Panc1 (cell line): Measurements from ENCODE around the gene PLK1. TPM values are rescaled to one million over a fixed set of nuclear protein-coding genes. Genes with fewer than 3 reads are reported as not detected.

Experiments used
- ATAC-seq: fragments of 200-7000 bp; cut with Tn5 transposase; 2 replicates; pipeline ENCODE4 v1.9.1; 2020; ENCODE audit warnings: mild to moderate bottlenecking, moderate library complexity
- BruUV-seq: library from RNA; stranded (reverse); fragments of 400-500 nt; replicated peaks from 2 replicates; lab custom pipeline; 2021; lab: Mats Ljungman, UMichigan
- CTCF ChIA-PET: fragments of 300-600 bp; sonication (Branson Sonifier 250); formaldehyde crosslinking; loops from one replicate; lab custom pipeline; 2022; ENCODE audit warnings: antibody characterized with exemption; lab: Charles Lee
- POLR2A ChIA-PET: fragments of 300-600 bp; sonication (Branson Sonifier 250); formaldehyde crosslinking; loops from one replicate; lab custom pipeline; 2022; ENCODE audit warnings: antibody characterized with exemption; lab: Charles Lee
- DNase-seq: peaks from one replicate; pipeline ENCODE4 v3.0.0-alpha.2; 2010; ENCODE audit warnings: low read depth, low spot score
- H3K27ac ChIP-seq: 2 replicates; pipeline ENCODE4 v1.5.1; 2011; ENCODE audit warnings: mild to moderate bottlenecking, low read length, inconsistent platforms
- H3K27me3 ChIP-seq: fragments of 200-500 bp; sonication (Bioruptor generic); 2 replicates; pipeline ENCODE4 v1.6.0; 2014; ENCODE audit warnings: low read length, inconsistent platforms; ENCODE audit not compliant: control insufficient read depth, insufficient read depth
- H3K36me3 ChIP-seq: fragments of 200-500 bp; sonication (Bioruptor generic); 2 replicates; pipeline ENCODE4 v1.5.1; 2014; ENCODE audit warnings: inconsistent platforms, mild to moderate bottlenecking, low read length, moderate library complexity; ENCODE audit not compliant: control insufficient read depth, insufficient read depth
- H3K4me1 ChIP-seq: 2 replicates; pipeline ENCODE4 v1.5.1; 2011; ENCODE audit warnings: inconsistent platforms, mild to moderate bottlenecking, low read length, moderate library complexity; ENCODE audit not compliant: control insufficient read depth, insufficient read depth
- H3K4me3 ChIP-seq, 2 experiments: 2 replicates each; pipeline ENCODE4 v1.5.1; 2011 to 2012; ENCODE audit warnings: low read depth in 2 of 2, low read length in 2 of 2, mild to moderate bottlenecking in 2 of 2, inconsistent platforms in 1 of 2, moderate library complexity in 1 of 2
- H3K9me3 ChIP-seq: fragments of 200-500 bp; sonication (Bioruptor generic); 2 replicates; pipeline ENCODE4 v1.5.1; 2014; ENCODE audit warnings: low read depth, mild to moderate bottlenecking, inconsistent platforms, low read length, moderate library complexity; ENCODE audit not compliant: control insufficient read depth, insufficient read depth
- CTCF ChIP-seq: fragments of 450-650 bp; IDR thresholded peaks from 2 replicates; pipeline ENCODE4 v1.5.1; 2017; ENCODE audit warnings: mild to moderate bottlenecking
- POLR2AphosphoS5 ChIP-seq: IDR thresholded peaks from 2 replicates; pipeline ENCODE4 v1.6.1; 2012; ENCODE audit warnings: mild to moderate bottlenecking, low read depth, low read length, moderate library complexity
- REST ChIP-seq, 2 experiments: IDR thresholded peaks; 2 replicates each; pipeline ENCODE4 v1.6.1; 2011 to 2012; ENCODE audit warnings: low read depth in 2 of 2, control low read depth in 1 of 2, low read length in 1 of 2, mild to moderate bottlenecking in 1 of 2, moderate library complexity in 1 of 2; ENCODE audit not compliant: insufficient read depth in 1 of 2
- SIN3A ChIP-seq: IDR thresholded peaks from 2 replicates; pipeline ENCODE4 v1.6.1; 2012; ENCODE audit warnings: low read depth, mild to moderate bottlenecking, low read length, moderate library complexity, borderline replicate concordance; ENCODE audit not compliant: insufficient read depth
- TCF7L2 ChIP-seq: IDR thresholded peaks from 2 replicates; pipeline ENCODE4 v1.6.1; 2011; ENCODE audit warnings: mild to moderate bottlenecking, low read depth, low read length, inconsistent platforms
- in situ Hi-C: cut with HindIII; loops from 2 replicates; pipeline ENCODE4 v1.10.0; 2016; ENCODE audit warnings: low sequenced_read_pairs, low pct_unique_long_range_greater_than_20kb
- intact Hi-C: fragments of 100-400 bp; cut with micrococcal nuclease; formaldehyde crosslinking; loops from one replicate; pipeline ENCODE4 v1.10.0; 2022; ENCODE audit not compliant: unreplicated experiment
- total RNA-seq: library from RNA; stranded (reverse); gene quantifications from one replicate; pipeline ENCODE4 v1.2.1, GENCODE V29; 2021; ENCODE audit not compliant: unreplicated experiment

The PLK1 gene
- total RNA-seq, 1 experiment from 2014 or later = 94.8 TPM

- CTCF ChIA-PET = no interaction called here
- in situ Hi-C loops = no loop called here
These were observed 30.8 kb downstream of the PLK1 start for GRCh38 chr16:23709536-23709935.

GRCh38 chr16:23710008-23710407 is 31.3 kb downstream of the PLK1 start:
- no TSS peak for BruUV-seq
- no peaks in the 10 kb centered on the region for H3K36me3 ChIP-seq
- no peak overlapping the region for H3K4me3 ChIP-seq
- TF ChIP-seq TCF7L2 = no peak
- no peak for TF ChIP-seq REST (IDR thresholded peaks at IDR 0.05; ENCODE audit: insufficient read depth in 1 of 2, low read depth in 2 of 2, low read length in 1 of 2)
- TF ChIP-seq CTCF = no peak
- TF ChIP-seq POLR2AphosphoS5 = no peak
- no peak for TF ChIP-seq SIN3A
- H3K27me3 ChIP-seq = peaks cover 3% of the 10 kb centered on the region; the same call in 1 of the 2 replicates
- intact Hi-C loops = no loop called here
- DNase-seq (no peak), ATAC-seq (no peak)
- POLR2A ChIA-PET = no interaction called here
- no peaks in the 10 kb centered on the region for H3K4me1 ChIP-seq
- in situ Hi-C loops = no loop called here
- H3K9me3 ChIP-seq = peaks cover 4% of the 10 kb centered on the region; the same call in 1 of the 2 replicates
- CTCF ChIA-PET = no interaction called here
- no peak overlapping the region for H3K27ac ChIP-seq

More at GRCh38 chr16:23709536-23709935, 30.8 kb downstream of the PLK1 start:
- Histone ChIP-seq H3K27me3 (peaks cover 3% of the 10 kb centered on the region; the same call in 1 of the 2 replicates), H3K27ac (no peak overlapping the region), H3K4me1 (no peaks in the 10 kb centered on the region), H3K4me3 (no peak overlapping the region), H3K36me3 (no peaks in the 10 kb centered on the region), H3K9me3 (peaks cover 4% of the 10 kb centered on the region; the same call in 1 of the 2 replicates)
- TF ChIP-seq POLR2AphosphoS5 = no peak
- no peak for TF ChIP-seq REST (IDR thresholded peaks at IDR 0.05; ENCODE audit: insufficient read depth in 1 of 2, low read depth in 2 of 2, low read length in 1 of 2)
- TF ChIP-seq TCF7L2 = no peak
- TF ChIP-seq SIN3A = no peak
- TF ChIP-seq CTCF = no peak
- DNase-seq = no peak
- POLR2A ChIA-PET = no interaction called here
- ATAC-seq = no peak
- BruUV-seq = no TSS peak
- intact Hi-C loops = no loop called here
